GM19035 (cell line): ENCODE measurements around the gene LEMD1.

ENCODE experiments used
- ATAC-seq: cut with Tn5 transposase; IDR thresholded peaks from one replicate; pipeline ENCODE4 v1.9.1; 2021; ENCODE audit not compliant: unreplicated experiment

LEMD1 gene

GRCh38 chr1:205356440-205357139 lies 65.3 kb downstream of the LEMD1 start, which contains the start of gene KLHDC8A:
TSS of gene KLHDC8A (minus strand) at chr1:205356922. CDS start at chr1:205343604, 13,318 bp downstream.
- ATAC-seq = no peak

GRCh38 chr1:205355075-205355453 lies 66.8 kb downstream of the LEMD1 start:
- ATAC-seq = no peak

GRCh38 chr1:205354259-205355074 lies 67.4 kb downstream of the LEMD1 start:
- no peak for ATAC-seq

- ATAC-seq = no peak
Observed at GRCh38 chr1:205353612-205354011, 68.2 kb downstream of the LEMD1 start.

GRCh38 chr1:205353191-205353590 lies 68.7 kb downstream of the LEMD1 start:
- ATAC-seq = no peak

GRCh38 chr1:205351984-205352713 lies 69.7 kb downstream of the LEMD1 start:
- no peak for ATAC-seq

- ATAC-seq = no peak
Observed at GRCh38 chr1:205350691-205351141, 71.1 kb downstream of the LEMD1 start.

- ATAC-seq = no peak
Observed at GRCh38 chr1:205350124-205350523, 71.7 kb downstream of the LEMD1 start.

GRCh38 chr1:205348554-205349487 lies 73.0 kb downstream of the LEMD1 start:
- no peak for ATAC-seq

GRCh38 chr1:205346956-205347574 lies 74.8 kb downstream of the LEMD1 start:
- no peak for ATAC-seq

- no peak for ATAC-seq
Observed at GRCh38 chr1:205345761-205346160, 76.1 kb downstream of the LEMD1 start.

GRCh38 chr1:205344066-205344928 lies 77.6 kb downstream of the LEMD1 start:
- no peak for ATAC-seq

- ATAC-seq = no peak
Observed at GRCh38 chr1:205343431-205344065, 78.3 kb downstream of the LEMD1 start.

- no peak for ATAC-seq
Observed at GRCh38 chr1:205342986-205343385, 78.9 kb downstream of the LEMD1 start.

- no peak for ATAC-seq
Observed at GRCh38 chr1:205340676-205341075, 81.2 kb downstream of the LEMD1 start.

- peak; percentile 81 for ATAC-seq
Observed at GRCh38 chr1:205339717-205340116, 82.1 kb downstream of the LEMD1 start.

GRCh38 chr1:205339197-205339702 lies 82.6 kb downstream of the LEMD1 start:
- peak; percentile 11 for ATAC-seq

GRCh38 chr1:205338011-205338410 lies 83.8 kb downstream of the LEMD1 start:
- ATAC-seq = no peak
